Stimulated activated CD4-positive, alpha-beta T cell treated with anti-CD3 and anti-CD28 coated beads, Interleukin-4, amount 100 ng/mL, for 24 hours (primary cell): ENCODE results near the gene CMTM5.
"Not testable (repeated sequence)": the region's sequence is repeated elsewhere in the genome, so short reads cannot be mapped to it uniquely, and the experiment has no call there.

Source experiments
- DNase-seq: peaks from one replicate; pipeline ENCODE4 v3.0.0-alpha.2; 2020

The CMTM5 gene

DNA sequence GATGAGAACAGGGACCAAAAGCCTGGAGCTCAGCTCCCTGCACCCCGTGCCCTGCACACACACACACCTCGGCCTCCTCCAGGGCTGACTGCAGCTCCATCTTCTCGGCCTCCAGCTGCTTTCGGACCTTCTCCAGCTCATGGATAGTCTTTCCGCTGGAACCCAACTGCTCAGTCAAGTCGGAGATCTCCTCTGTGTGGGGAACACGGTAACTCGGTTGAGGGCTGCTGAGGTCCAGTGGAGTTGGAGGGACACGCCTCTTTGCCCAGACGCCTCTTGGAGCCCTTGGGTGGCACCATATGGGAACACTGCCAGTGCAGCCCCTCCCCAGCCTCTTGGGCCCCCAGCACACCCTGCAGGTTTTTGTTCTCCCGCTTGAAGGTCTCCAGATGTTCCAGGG lies 40.0 kb downstream of the CMTM5 start:
- DNase-seq = no peak

DNA sequence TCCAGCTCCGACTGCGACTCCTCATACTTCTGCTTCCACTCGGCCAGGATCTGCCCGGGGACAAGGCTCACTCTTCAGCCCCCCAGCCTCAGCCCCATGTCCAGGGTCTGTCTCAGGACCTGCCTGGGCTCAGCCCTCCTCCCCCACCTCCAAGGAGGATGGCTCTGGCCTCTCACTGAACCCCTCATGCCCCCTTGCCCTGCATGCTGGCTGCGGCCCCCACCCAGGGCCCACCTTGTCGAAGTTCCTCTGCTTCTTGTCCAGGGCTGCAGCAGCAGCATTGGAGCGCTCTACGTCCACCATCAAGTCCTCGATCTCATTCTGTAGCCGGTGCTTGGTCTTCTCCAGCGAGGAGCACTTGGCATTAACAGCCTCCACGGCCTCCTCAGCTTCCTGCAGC lies 40.4 kb downstream of the CMTM5 start:
- not testable (repeated sequence) for DNase-seq

DNA sequence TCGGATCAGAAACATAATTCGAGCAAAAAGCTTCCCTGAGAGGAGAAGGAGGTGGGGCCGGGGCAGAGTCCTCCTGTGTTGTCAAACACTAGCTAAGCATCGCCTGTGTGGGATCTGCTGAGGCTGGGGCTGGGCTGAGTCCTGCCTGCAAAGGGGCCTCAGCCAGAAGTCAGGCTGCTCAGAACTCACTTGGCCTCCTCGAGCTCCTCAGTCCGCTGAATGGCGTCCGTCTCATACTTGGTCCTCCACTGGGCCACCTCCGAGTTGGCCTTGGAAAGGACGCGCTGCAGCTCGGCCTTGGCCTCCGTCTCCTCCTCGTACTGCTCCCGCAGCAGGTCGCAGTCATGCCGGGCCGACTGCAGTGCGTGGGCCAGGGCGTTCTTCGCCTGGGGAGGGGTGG lies 41.2 kb downstream of the CMTM5 start:
- no peak for DNase-seq

DNA sequence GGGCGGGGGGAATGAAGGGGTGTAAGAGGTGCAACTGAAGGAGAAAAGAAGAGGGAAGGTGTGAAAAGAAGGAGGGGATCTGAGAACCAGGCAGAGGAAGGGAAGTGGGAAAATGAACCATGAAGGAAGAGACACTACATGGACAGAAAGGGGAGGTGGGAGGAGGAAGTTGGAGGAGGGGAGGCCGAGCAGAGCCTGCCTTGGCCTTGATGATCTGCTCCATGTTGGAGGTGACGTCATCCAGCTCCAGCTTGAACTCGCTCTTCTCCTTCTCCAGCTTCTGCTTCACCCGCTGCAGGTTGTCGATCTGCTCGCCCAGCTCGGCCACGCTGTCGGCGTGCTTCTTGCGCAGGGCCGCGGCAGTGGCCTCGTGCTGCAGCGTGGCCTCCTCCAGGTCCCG lies 42.8 kb downstream of the CMTM5 start:
- not testable (repeated sequence) for DNase-seq

DNA sequence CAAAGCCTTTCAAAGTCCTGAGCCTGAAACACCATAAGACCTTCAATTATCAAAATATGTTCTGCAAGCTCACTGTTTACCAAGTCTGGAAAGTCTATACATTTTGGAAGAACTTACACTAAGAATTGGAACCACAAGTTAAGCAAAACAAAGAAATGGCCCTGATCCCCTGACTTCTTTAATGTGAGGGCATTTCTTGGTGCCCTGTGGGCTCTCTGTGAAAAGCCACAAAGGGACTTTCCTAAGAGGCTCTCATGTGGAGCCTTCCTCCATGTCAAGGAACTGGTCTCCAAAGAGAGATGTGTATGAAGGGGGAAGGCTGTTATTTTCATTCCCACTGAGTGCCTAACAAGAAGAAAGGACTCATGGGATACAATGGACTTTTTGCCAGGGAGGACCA lies 44.7 kb downstream of the CMTM5 start:
- DNase-seq = no peak

DNA sequence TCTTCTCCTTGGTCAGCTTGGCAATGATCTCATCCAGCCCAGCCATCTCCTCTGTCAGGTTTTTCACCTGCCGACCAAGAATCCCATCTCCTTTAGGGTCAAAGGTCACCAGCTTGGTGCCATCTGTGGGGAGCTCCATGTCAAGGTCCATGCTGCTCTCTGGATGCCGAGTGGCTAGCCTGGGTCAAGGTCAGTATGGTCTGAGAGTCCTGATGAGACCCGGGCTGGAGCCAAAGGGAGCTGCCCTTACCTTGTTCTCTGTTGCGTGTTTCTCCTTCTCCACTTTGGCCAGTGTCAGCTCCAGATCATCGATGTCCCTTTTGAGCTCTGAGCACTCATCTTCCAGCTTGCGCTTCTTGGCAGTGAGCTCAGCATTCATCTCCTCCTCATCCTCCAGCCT lies 46.8 kb downstream of the CMTM5 start:
- DNase-seq = no peak

DNA sequence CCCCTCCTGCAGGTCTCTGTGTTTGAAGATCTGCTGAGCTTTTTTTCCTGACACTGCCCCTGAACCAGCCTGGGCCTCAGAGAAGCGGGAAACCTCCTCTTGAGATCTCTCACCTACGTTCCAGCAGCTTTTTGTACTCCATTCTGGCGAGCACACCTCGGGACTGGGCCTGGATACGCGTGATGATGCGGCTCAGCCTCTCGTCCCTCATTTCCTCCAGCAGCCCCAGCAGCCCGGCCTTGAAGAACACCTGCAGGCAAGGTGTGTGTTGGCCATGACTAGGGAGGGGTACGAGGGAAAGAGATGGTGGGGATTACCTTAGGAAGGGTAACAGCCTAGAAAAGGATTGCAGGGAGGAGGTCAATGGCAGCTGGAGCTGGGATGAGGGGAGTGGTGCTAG lies 48.3 kb downstream of the CMTM5 start:
- DNase-seq = no peak

DNA sequence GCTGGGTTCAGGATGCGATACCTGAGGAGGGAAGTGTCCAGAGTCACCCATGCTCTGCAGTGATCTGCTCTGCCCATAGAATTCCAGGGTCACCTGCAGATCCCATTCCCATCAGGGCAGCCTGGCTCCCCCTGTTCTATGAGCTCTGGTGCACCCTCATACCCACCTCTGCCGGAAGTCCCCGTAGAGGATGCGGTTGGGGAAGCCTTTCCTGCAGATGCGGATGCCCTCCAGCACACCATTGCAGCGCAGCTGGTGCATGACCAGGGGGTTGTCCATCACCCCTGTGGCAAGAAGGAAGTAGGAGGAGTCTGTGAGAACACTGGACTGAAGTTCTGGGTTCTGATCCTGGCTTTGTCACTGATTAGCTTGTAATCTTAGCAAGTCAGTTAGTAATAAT lies 49.0 kb downstream of the CMTM5 start:
- not testable (repeated sequence) for DNase-seq

DNA sequence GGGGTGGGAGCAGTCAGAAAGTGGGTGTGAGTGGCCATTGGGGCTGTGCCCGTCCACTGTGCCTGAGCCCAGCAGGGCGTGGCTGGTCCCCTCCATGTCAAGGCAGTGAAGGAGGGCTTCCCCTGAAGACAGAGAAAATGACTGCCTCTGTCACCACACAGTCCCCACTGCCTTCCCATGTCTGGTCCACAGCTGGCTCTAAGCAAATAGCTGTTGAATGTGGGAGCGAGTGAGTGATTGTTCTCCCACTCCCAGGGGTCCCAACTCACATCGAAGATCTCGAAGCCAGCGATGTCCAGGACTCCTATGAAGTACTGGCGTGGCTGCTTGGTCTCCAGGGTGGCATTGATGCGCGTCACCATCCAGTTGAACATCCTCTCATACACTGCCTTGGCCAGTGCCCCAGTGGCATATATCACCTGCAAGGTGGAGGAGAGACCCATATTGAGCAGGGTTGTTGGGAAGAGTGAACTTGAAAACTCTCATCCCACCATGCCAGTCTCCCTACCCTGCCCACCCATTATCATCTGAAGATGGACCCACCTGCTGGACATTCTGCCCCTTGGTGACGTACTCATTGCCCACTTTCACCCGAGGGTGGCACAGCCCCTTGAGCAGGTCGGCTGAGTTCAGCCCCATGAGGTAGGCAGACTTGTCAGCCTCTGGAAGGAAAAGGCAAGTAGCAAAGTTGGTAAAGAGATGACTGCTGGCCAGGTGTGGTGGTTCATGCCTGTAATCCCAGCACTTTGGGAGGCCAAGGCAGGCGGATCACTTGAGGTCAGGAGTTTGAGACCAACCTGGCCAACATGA lies 52.0 kb downstream of the CMTM5 start:
- no peak for DNase-seq
